K562 (cell line): ENCODE data around the gene TLK2. TPM values are rescaled to one million over a fixed set of nuclear protein-coding genes. Genes with fewer than 3 reads are reported as not detected.

ENCODE experiments used
- CREM ChIP-seq: IDR thresholded peaks from 2 replicates; pipeline ENCODE4 v1.6.1; 2014; ENCODE audit warnings: antibody characterized with exemption, low read depth
- CTCF ChIP-seq, 3 experiments: IDR thresholded peaks in 2 of 3; conservative IDR thresholded peaks in 1 of 3; 2 replicates each; pipeline ENCODE4 v1.5.1; 2011 to 2012; ENCODE audit warnings: low read length in 3 of 3, mild to moderate bottlenecking in 3 of 3, control low read depth in 2 of 3, improper control_type of control experiment in 1 of 3, inconsistent platforms in 1 of 3, low read depth in 1 of 3, mixed read lengths in 1 of 3, moderate library complexity in 1 of 3; ENCODE audit not compliant: insufficient read depth in 2 of 3
- HNRNPUL1 ChIP-seq: fragments of 200-400 bp; formaldehyde crosslinking; IDR thresholded peaks from 2 replicates; pipeline ENCODE4 v1.6.1; 2017; ENCODE audit warnings: low read length
- L3MBTL2 ChIP-seq: fragments of 450-650 bp; IDR thresholded peaks from 2 replicates; pipeline ENCODE4 v1.6.1; 2016; ENCODE audit warnings: mild to moderate bottlenecking, moderate library complexity
- MAZ ChIP-seq, 2 experiments: fragments of 450-650 bp in 1 of 2; sonication (generic) in 1 of 2; formaldehyde crosslinking; IDR thresholded peaks in 1 of 2; conservative IDR thresholded peaks in 1 of 2; 2 replicates each; pipeline versions ENCODE4 v1.4.0 to v1.5.0; 2020; ENCODE audit warnings: mild to moderate bottlenecking in 1 of 2, missing genetic modification reagents in 1 of 2
- MEF2D ChIP-seq: conservative IDR thresholded peaks from 2 replicates; pipeline ENCODE4 v1.6.1; 2016; ENCODE audit warnings: low read depth, missing genetic modification characterization, missing compliant biosample characterization
- NFIC ChIP-seq: fragments of 450-650 bp; IDR thresholded peaks from 2 replicates; pipeline ENCODE4 v1.6.1; 2017; ENCODE audit warnings: mild to moderate bottlenecking, inconsistent platforms
- PHF20 ChIP-seq: fragments of 450-650 bp; IDR thresholded peaks from 2 replicates; pipeline ENCODE4 v1.6.1; 2018; ENCODE audit not compliant: partially characterized antibody
- RAD21 ChIP-seq, 2 experiments: fragments of 250-450 bp in 1 of 2; fragments of 450-650 bp in 1 of 2; sonication (Bioruptor Pico) in 1 of 2; formaldehyde crosslinking in 1 of 2; IDR thresholded peaks in 1 of 2; conservative IDR thresholded peaks in 1 of 2; 2 replicates each; pipeline versions ENCODE4 v1.4.0 to v1.8.0; 2020 to 2022; ENCODE audit warnings: mild to moderate bottlenecking in 2 of 2, moderate library complexity in 1 of 2
- RCOR1 ChIP-seq, 2 experiments: IDR thresholded peaks; 2 replicates each; pipeline ENCODE4 v1.6.1; 2012; ENCODE audit warnings: low read depth in 2 of 2, low read length in 2 of 2, borderline replicate concordance in 1 of 2, improper control_type of control experiment in 1 of 2
- SMC3 ChIP-seq: conservative IDR thresholded peaks from 2 replicates; pipeline ENCODE4 v1.6.1; 2011; ENCODE audit warnings: low read depth, low read length, improper control_type of control experiment; ENCODE audit not compliant: insufficient read depth
- SRF ChIP-seq, 2 experiments: fragments of 250-450, 450-650 bp in 1 of 2; sonication (Bioruptor Pico) in 1 of 2; sonication (generic) in 1 of 2; formaldehyde crosslinking; IDR thresholded peaks; 2 replicates each; pipeline versions ENCODE4 v1.5.0 to v1.5.1; 2020 to 2022; ENCODE audit warnings: mild to moderate bottlenecking in 1 of 2, missing genetic modification reagents in 1 of 2
- ZBTB7A ChIP-seq: IDR thresholded peaks from 2 replicates; pipeline ENCODE4 v1.6.1; 2011; ENCODE audit warnings: low read depth, mild to moderate bottlenecking, low read length, moderate library complexity, borderline replicate concordance; ENCODE audit not compliant: control insufficient read depth
- ZNF41 ChIP-seq: fragments of 250-450 bp; sonication (Bioruptor Pico); conservative IDR thresholded peaks from 2 replicates; pipeline ENCODE4 v1.4.0; 2020; ENCODE audit warnings: mild to moderate bottlenecking
- polyA plus RNA-seq, 8 experiments: library from polyadenylated mRNA; depleted of rRNA in 4 of 8; stranded (reverse) in 5 of 8; unstranded in 3 of 8; fragments of >200 nt; fragmentation: Nextera tagmentation in 2 of 8; fragmentation: Illumina TruSeq in 1 of 8; extraction: Ambion mirVana in 2 of 8; extraction: Trizol in 1 of 8; gene quantifications; 2 replicates each; pipeline versions ENCODE4 v1.2.1 to v1.2.3, GENCODE V29; 2011 to 2014; ENCODE audit warnings: inconsistent platforms in 1 of 8, missing spikeins in 1 of 8
- total RNA-seq, 7 experiments: library from RNA; depleted of rRNA in 6 of 7; stranded (reverse); fragments of >200 nt in 6 of 7; fragmentation: Illumina TruSeq in 2 of 7; extraction: Trizol in 2 of 7; gene quantifications; 2 replicates each; pipeline versions ENCODE4 v1.2.1 to v1.2.3, GENCODE V29; 2011 to 2021; ENCODE audit warnings: low replicate concordance in 1 of 7
- TF ChIP-seq, protein P1 (sequence below): fragments of 450-650 bp; formaldehyde crosslinking; conservative IDR thresholded peaks from 2 replicates; pipeline ENCODE4 v1.4.0; 2022; ENCODE audit warnings: mild to moderate bottlenecking, missing genetic modification characterization
- TF ChIP-seq, protein P2 (sequence below), 2 experiments: fragments of 450-650 bp; formaldehyde crosslinking in 1 of 2; IDR thresholded peaks; 2 replicates each; pipeline versions ENCODE4 v1.4.0 to v1.6.1; 2014 to 2020; ENCODE audit warnings: mild to moderate bottlenecking in 2 of 2, borderline replicate concordance in 1 of 2, low read depth in 1 of 2

TLK2 gene
- total and polyA plus RNA-seq, 9 of the 15 experiments (the other 6 are each of a cell fraction or from before 2014, with no cell fraction given): 10.1 to 51.9 (median 32.4) TPM

DNA sequence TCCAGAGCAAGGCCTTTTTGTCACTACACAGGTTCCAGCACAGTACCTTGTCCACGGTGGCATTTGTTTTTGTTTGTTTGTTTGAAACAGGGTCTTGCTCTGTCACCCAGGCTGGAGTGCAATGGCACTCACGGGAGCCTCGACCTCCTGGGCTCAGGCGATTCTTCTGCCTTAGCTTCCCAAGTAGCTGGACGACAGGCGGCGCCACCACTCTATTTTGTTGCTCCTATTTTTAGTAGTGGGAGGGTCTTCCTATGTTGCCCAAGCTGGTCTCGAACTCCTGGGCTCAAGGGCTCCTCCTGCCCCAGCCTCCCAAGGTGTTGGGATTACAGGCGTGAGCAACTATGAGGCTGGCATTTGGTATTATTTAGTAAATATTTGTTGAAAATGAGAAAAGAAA is 159.2 kb downstream of the TLK2 start (continued):
- TF ChIP-seq CTCF (IDR thresholded peaks at IDR 0.05 in 2 of 3, conservative IDR thresholded peaks at IDR 0.05 in 1 of 3; ENCODE audit: insufficient read depth in 2 of 3, low read depth in 1 of 3, low read length in 3 of 3) (peak; percentile 57 to 71 (median 66)), RAD21 (CRISPR knock-in tag; conservative IDR thresholded peaks at IDR 0.05 in 1 of 2, IDR thresholded peaks at IDR 0.05 in 1 of 2) (peak in 1 of 2 experiments; percentile 72; a peak in 3 of 4 replicates), NFIC (0 out of 2 replicates have a peak, but pooled peaks have one; percentile 10), L3MBTL2 (peak; percentile 55), ZNF41 (no peak), MAZ (CRISPR knock-in tag; conservative IDR thresholded peaks at IDR 0.05 in 1 of 2, IDR thresholded peaks at IDR 0.05 in 1 of 2) (0 out of 4 replicates have a peak, but pooled peaks of 1 of the 2 experiments have one; percentile 33), MEF2D (tag) (peak; percentile 74), CREM (no peak), SMC3 (0 out of 2 replicates have a peak, but pooled peaks have one; percentile 24), SRF (CRISPR knock-in tag; IDR thresholded peaks at IDR 0.05) (no peak), HNRNPUL1 (no peak), PHF20 (no peak), ZBTB7A (0 out of 2 replicates have a peak, but pooled peaks have one; percentile 35), RCOR1 (IDR thresholded peaks at IDR 0.05; ENCODE audit: borderline replicate concordance in 1 of 2, low read depth in 2 of 2, low read length in 2 of 2) (no peak)
- TF ChIP-seq, protein P1, sequence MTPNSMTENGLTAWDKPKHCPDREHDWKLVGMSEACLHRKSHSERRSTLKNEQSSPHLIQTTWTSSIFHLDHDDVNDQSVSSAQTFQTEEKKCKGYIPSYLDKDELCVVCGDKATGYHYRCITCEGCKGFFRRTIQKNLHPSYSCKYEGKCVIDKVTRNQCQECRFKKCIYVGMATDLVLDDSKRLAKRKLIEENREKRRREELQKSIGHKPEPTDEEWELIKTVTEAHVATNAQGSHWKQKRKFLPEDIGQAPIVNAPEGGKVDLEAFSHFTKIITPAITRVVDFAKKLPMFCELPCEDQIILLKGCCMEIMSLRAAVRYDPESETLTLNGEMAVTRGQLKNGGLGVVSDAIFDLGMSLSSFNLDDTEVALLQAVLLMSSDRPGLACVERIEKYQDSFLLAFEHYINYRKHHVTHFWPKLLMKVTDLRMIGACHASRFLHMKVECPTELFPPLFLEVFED (CRISPR knock-in tag): no peak
- TF ChIP-seq, protein P2, sequence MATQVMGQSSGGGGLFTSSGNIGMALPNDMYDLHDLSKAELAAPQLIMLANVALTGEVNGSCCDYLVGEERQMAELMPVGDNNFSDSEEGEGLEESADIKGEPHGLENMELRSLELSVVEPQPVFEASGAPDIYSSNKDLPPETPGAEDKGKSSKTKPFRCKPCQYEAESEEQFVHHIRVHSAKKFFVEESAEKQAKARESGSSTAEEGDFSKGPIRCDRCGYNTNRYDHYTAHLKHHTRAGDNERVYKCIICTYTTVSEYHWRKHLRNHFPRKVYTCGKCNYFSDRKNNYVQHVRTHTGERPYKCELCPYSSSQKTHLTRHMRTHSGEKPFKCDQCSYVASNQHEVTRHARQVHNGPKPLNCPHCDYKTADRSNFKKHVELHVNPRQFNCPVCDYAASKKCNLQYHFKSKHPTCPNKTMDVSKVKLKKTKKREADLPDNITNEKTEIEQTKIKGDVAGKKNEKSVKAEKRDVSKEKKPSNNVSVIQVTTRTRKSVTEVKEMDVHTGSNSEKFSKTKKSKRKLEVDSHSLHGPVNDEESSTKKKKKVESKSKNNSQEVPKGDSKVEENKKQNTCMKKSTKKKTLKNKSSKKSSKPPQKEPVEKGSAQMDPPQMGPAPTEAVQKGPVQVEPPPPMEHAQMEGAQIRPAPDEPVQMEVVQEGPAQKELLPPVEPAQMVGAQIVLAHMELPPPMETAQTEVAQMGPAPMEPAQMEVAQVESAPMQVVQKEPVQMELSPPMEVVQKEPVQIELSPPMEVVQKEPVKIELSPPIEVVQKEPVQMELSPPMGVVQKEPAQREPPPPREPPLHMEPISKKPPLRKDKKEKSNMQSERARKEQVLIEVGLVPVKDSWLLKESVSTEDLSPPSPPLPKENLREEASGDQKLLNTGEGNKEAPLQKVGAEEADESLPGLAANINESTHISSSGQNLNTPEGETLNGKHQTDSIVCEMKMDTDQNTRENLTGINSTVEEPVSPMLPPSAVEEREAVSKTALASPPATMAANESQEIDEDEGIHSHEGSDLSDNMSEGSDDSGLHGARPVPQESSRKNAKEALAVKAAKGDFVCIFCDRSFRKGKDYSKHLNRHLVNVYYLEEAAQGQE (IDR thresholded peaks at IDR 0.05; ENCODE audit: borderline replicate concordance): peak; percentile 55; the same call in 1 of the 2 replicates
- TF ChIP-seq, protein P2 (CRISPR knock-in tag; IDR thresholded peaks at IDR 0.05; ENCODE audit: low read depth): no peak
